Pancreas (tissue), 10 donors: ENCODE data around the gene FRMPD4. TPM values are rescaled to one million over a fixed set of nuclear protein-coding genes. Genes with fewer than 3 reads are reported as not detected.

Experiments
- ATAC-seq, 4 donors: fragments of 200-7000 bp; cut with Tn5 transposase; one replicate each; pipeline versions ENCODE4 v1.8.0 to v1.9.1; 2020; ENCODE audit warnings: mild to moderate bottlenecking in 4 of 4, moderate library complexity in 4 of 4
- DNase-seq, 6 donors: peaks; one replicate each; pipeline ENCODE4 v3.0.0-alpha.2; 2020
- FAIRE-seq: peaks from 2 replicates; lab custom pipeline; 2012; peaks lifted over from hg19 to GRCh38; lab: Jason Lieb, UNC
- H3K27ac ChIP-seq, 4 donors: fragments of 200-600 bp; sonication (generic); 1 replicate in 3 of 4; 2 replicates in 1 of 4; pipeline versions ENCODE4 v1.5.0 to v1.8.0; 2020
- H3K27me3 ChIP-seq, 4 donors: fragments of 200-600 bp; one replicate each; pipeline ENCODE4 v1.8.0; 2021
- H3K36me3 ChIP-seq, 3 donors: fragments of 200-600 bp; sonication (generic) in 1 of 3; one replicate each; pipeline versions ENCODE4 v1.5.0 to v1.8.0; 2020 to 2021
- H3K4me1 ChIP-seq, 3 donors: fragments of 200-600 bp; one replicate each; pipeline ENCODE4 v1.8.0; 2021
- H3K4me3 ChIP-seq, 4 donors: fragments of 200-600 bp; sonication (generic) in 2 of 4; one replicate each; pipeline versions ENCODE4 v1.5.0 to v1.8.0; 2020 to 2021
- H3K9me3 ChIP-seq, 4 donors: fragments of 200-600 bp; one replicate each; pipeline ENCODE4 v1.8.0; 2021
- WGBS, 2 donors: extraction: QIAGEN DNeasy Blood & Tissue Kit; methylation state at CpG; one replicate each; pipeline ENCODE4 v1.1.7; 2013; 5-methylcytosine and 5-hydroxymethylcytosine counted together
- intact Hi-C, 3 donors: fragments of 100-400 bp; cut with DNase I; formaldehyde crosslinking; loops; one replicate each; pipeline versions ENCODE4 v1.11.1 to v1.14.2; 2022
- polyA plus RNA-seq, 2 donors: library from polyadenylated mRNA; stranded (reverse); fragments of 200-250 nt; gene quantifications; one replicate each; pipeline ENCODE4 v1.2.3, GENCODE V29; 2013
- total RNA-seq, 6 donors: library from RNA; stranded (reverse); fragmentation: NEBNext Ultra II Directional in 4 of 6; extraction: Animal tissue kit (Norgen Biotek cat#: 25700) in 4 of 6; gene quantifications; one replicate each; pipeline versions ENCODE4 v1.2.1 to v1.2.4, GENCODE V29; 2021 to 2023
- TF ChIP-seq, protein P1 (sequence below), 4 donors: fragments of 200-600 bp; sonication (generic) in 3 of 4; IDR thresholded peaks; one replicate each; pipeline versions ENCODE4 v1.5.0 to v1.8.0; 2021; ENCODE audit warnings: antibody characterized with exemption in 4 of 4
- donor health status: healthy with polysubstance abuse.
- donor health status: DM: no; HTN: no; CAD: no; lungs with moderate emphysema.
- donor health status: DM: no; HTN: no; CAD: no.
- donor health status: control.
- donor health status: control.
- donor health status: Bipolar disorder and iron deficiency.
- donor health status: DM: yes; HTN: yes; CAD: no.
- donor health status: DM: no; HTN: no; CAD: no.
- donor health status: DM: no; HTN: no; CAD: no.
- donor health status: DM: yes; HTN: yes; CAD: no.

FRMPD4 gene
- total and polyA plus RNA-seq, 8 donors: 0.03 to 0.23 (median 0.06) TPM; not detected in 1

DNA sequence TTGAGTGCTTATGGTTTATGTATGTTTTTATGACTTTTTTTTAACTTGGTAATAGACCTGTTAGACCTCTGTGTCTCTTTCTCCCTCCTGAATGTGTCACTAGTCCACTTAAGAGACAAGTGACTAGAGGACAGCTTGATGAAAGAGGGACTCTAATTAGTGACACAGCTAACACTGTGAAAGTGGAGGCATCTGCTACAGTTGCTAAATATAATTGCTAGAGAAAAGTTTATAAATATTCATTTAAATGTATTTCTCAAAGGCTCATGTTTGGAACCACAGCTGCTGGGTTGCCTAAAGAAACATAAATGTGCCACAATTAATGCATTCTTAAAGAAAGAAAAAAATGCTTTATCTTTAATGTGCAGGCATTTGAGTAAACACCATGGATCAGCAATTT is 176.4 kb downstream of the FRMPD4 start:
- H3K9me3 ChIP-seq: no peaks in the 10 kb centered on the region
- TF ChIP-seq, protein P1, sequence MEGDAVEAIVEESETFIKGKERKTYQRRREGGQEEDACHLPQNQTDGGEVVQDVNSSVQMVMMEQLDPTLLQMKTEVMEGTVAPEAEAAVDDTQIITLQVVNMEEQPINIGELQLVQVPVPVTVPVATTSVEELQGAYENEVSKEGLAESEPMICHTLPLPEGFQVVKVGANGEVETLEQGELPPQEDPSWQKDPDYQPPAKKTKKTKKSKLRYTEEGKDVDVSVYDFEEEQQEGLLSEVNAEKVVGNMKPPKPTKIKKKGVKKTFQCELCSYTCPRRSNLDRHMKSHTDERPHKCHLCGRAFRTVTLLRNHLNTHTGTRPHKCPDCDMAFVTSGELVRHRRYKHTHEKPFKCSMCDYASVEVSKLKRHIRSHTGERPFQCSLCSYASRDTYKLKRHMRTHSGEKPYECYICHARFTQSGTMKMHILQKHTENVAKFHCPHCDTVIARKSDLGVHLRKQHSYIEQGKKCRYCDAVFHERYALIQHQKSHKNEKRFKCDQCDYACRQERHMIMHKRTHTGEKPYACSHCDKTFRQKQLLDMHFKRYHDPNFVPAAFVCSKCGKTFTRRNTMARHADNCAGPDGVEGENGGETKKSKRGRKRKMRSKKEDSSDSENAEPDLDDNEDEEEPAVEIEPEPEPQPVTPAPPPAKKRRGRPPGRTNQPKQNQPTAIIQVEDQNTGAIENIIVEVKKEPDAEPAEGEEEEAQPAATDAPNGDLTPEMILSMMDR (IDR thresholded peaks at IDR 0.05): no peak
- DNase-seq: no peak
- FAIRE-seq: no peak
- H3K27me3 ChIP-seq: peaks cover 0 to 8% (median 0%) of the 10 kb centered on the region in 4 donors
- no peak for ATAC-seq
- no peaks in the 10 kb centered on the region for H3K36me3 ChIP-seq
- no peak overlapping the region for H3K4me3 ChIP-seq
- intact Hi-C loops: no loop called here
- H3K4me1 ChIP-seq: no peaks in the 10 kb centered on the region
- H3K27ac ChIP-seq: no peak overlapping the region

DNA sequence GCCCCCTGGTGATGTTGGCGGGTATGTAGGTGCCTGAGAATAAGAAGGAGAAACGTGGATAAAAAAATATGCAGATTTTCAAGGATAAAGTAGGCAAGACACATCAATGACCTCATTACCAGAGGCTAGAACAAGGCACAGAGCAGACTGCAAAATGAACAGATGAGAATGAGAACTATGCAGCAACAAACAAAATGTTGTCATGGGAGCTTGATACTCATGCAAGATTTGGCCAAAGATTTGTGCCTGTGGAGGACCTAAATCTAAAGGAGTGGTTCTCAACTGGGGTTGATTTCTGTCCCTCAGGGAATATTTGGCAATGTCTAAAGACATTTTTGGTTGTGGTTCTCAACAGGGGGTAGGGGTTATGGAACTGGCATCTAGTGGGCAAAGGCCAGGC is 177.3 kb downstream of the FRMPD4 start:
- Histone ChIP-seq H3K4me1 (no peaks in the 10 kb centered on the region), H3K36me3 (no peaks in the 10 kb centered on the region), H3K9me3 (no peaks in the 10 kb centered on the region), H3K4me3 (no peak overlapping the region), H3K27me3 (peaks cover 0 to 8% (median 0%) of the 10 kb centered on the region in 4 donors), H3K27ac (no peak overlapping the region)
- ATAC-seq: no peak
- intact Hi-C loops: no loop called here
- no peak for DNase-seq
- 33 to 38% methylated on average over 2 of the region's 2 CpGs for WGBS, 2 donors
- TF ChIP-seq, protein P1 (IDR thresholded peaks at IDR 0.05): no peak
- no peak for FAIRE-seq

DNA sequence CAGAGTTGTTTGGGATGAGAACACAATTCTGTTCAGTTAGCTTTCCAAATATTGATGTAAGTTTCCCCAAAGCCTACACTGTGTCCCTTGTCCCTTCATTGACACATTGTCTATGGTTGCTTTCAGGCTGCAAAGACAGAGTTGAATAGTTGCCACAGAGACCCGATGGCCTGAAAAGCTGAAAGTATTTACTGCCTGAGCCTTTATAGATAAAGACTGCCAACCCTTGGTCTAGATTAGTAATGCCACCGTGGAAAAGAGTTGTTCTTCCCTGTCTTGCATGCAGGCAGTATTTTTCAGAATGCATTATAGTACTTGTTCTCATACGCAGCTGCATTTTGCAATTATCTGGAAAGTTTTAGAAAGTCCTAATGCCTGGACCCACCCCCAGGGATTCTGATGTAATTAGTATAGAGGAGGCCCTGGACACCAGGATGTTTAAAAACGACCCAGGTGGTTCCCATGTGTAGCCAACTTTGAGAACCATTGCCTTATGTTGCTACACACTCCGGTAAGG is 180.8 kb downstream of the FRMPD4 start:
- no peak for ATAC-seq
- WGBS, 2 donors: 39 to 44% methylated on average over 5 of the region's 5 CpGs
- H3K9me3 ChIP-seq: no peaks in the 10 kb centered on the region
- no peak for FAIRE-seq
- H3K27me3 ChIP-seq: peaks cover 0 to 3% (median 0%) of the 10 kb centered on the region in 4 donors
- no peak for DNase-seq
- H3K27ac ChIP-seq: no peak overlapping the region
- no peak overlapping the region for H3K4me3 ChIP-seq
- no peaks in the 10 kb centered on the region for H3K36me3 ChIP-seq
- intact Hi-C loops: no loop called here
- TF ChIP-seq, protein P1 (IDR thresholded peaks at IDR 0.05): no peak
- H3K4me1 ChIP-seq: no peaks in the 10 kb centered on the region

DNA sequence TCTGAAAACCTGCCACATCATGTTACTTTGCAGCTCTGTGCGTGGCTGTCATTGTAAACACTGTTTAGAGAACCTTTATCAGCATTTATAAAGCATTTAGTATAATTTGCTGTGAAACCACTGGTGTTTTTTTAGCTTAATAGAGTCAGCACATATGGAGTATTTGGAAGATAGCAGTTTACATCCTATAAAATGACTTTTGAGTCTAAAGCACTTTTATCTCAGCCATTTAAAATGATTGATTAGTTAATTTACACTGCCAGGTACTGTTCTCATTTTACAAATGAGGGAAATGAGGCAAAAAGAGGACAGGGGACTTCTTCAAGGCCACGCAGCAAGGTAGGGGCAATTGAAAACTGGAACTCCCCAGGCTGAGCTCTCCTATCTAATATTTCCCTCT is 181.7 kb downstream of the FRMPD4 start:
- FAIRE-seq (no peak), ATAC-seq (no peak), DNase-seq (no peak)
- peaks cover 0 to 3% (median 0%) of the 10 kb centered on the region in 4 donors for H3K27me3 ChIP-seq
- no peak overlapping the region for H3K27ac ChIP-seq
- no peaks in the 10 kb centered on the region for H3K9me3 ChIP-seq
- intact Hi-C loops: no loop called here
- TF ChIP-seq, protein P1 (IDR thresholded peaks at IDR 0.05): no peak
- no peak overlapping the region for H3K4me3 ChIP-seq
- WGBS, 2 donors: 32 to 39% methylated on average over 2 of the region's 2 CpGs
- H3K4me1 ChIP-seq: no peaks in the 10 kb centered on the region
- no peaks in the 10 kb centered on the region for H3K36me3 ChIP-seq

DNA sequence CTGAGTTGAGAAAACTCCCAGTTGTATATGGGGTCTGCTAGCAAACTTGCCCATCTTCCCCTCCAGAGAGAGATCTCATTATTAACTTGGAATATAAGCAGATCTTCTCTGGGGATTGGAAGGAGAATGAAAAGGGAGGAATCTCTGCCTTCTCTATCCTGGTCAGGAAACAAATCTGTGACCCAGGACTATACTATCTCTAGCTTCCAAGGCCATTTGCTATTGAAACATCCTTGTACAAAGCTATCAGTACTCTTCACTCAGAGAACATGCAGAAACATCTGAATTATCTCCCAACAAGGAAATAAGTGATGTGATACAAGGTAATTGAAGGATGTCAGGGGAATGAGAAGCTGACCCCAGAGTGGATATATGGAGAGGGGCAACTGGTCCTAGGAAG is 183.8 kb downstream of the FRMPD4 start:
- H3K36me3 ChIP-seq: no peaks in the 10 kb centered on the region
- ATAC-seq: no peak
- intact Hi-C loops: no loop called here
- no peak overlapping the region for H3K27ac ChIP-seq
- no peaks in the 10 kb centered on the region for H3K9me3 ChIP-seq
- no peak for DNase-seq
- FAIRE-seq: no peak
- no peak overlapping the region for H3K4me3 ChIP-seq
- no peaks in the 10 kb centered on the region for H3K4me1 ChIP-seq
- H3K27me3 ChIP-seq: peaks cover 0 to 3% (median 0%) of the 10 kb centered on the region in 4 donors
- TF ChIP-seq, protein P1 (IDR thresholded peaks at IDR 0.05): no peak
